HG03103 (cell line): ENCODE data around the gene GOLIM4.
"Not testable (repeated sequence)": the region's sequence is repeated elsewhere in the genome, so short reads cannot be mapped to it uniquely, and the experiment has no call there.

Experiments
- ATAC-seq: cut with Tn5 transposase; IDR thresholded peaks from one replicate; pipeline ENCODE4 v1.9.1; 2021; ENCODE audit warnings: low read depth; ENCODE audit not compliant: unreplicated experiment

GOLIM4 gene

DNA sequence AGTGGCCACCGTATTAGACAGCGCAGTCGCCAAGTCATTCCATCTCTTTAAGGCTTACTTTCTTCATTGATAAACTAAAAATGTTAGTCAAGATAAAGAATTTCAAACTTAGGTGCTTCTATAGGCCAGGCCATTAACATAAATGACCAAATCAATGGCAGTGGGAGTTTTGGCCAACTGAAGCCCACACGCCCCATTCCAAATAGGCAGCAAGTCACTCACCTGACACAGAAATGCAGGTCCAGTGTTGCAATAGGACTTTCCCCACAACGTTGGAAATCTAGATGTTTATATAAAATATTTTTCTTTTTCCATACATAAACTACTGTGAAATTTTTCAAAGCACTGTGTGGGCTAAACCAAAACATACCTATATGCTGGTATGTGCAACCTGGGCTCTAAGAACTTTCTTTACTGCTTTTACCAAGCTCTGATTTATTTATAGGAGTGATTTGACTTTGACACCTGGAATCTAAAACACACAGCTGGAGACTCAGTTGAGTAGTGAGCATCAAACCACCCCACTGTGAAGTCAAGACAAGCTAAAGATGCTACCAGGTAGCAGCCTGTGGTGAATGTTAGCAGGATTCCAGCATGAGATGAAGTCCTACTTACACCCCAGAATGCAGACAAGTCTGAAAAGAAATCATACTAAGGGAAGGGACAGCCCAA is 15.1 kb downstream of the GOLIM4 start:
- ATAC-seq, result no peak

DNA sequence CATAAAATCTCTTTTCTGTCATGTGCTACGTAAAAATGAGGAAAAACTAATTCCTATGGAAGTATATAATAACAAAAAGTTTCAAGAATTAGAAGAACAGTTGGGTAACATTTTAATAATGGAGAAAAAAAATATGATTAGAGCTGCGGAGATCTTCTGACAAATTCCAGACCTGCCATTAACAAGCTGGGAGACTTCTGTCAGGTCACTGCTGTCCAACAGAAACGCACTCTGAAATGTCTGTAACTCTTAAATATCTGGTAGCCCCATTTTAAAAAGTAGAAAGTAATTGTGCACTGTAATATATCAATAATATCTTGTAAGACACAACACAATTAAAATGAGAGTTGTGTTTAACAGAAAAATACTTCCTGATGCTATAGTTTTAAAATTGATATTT is 15.7 kb downstream of the GOLIM4 start:
- no peak for ATAC-seq

DNA sequence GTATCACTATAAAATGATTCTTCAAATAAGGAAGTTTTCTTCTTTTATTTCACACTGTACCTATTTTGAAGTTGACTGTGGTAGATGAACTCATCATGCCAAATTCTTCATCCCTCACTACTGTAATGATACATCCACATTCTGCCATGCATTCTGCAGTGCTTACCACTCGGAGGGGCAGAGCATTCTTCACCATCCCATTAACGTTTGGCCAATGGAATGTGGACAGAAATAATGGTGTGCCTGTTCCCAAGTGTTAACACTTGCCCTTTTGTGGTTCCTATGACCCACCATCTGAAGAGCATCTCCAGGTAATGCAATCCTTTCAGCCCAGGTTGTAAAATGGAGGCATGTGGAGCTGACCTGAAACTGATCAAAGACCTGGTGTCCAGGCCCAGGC is 18.6 kb downstream of the GOLIM4 start:
- ATAC-seq, result no peak

DNA sequence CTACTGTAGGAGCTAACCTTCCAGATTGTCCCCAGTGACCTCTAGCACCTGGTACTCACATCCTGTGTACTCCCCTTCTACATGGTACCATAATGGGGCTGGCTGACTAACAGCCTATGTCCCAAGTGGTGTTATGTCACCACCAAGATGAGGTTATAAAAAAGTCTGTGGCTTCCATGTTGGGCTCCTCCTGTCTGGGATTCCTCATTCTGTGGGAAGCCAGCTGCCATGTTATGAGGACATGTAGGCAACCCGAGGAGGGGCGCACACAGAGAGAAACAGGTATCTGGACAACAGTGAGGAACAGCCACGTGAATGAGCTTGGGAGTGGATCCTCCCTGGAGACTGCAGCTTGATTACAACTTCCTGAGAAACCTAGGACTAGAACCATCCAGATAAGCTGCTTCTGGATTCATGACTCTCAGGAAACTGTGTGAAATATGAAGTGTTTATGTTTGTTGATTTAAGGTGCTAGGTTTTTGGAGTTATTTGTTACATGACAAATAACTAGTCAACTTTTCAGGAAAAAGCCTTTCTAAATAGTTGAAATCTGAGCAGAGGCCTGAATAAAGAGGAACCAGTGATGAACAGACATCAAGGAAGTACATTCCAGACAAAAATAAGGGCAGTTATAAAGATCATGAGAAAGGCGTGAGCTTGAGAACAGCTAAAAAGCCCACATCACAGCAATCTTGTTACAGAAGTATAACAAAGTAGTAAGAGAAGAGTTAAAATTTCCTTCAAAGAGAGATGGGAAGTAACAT is 21.7 kb downstream of the GOLIM4 start:
- no peak for ATAC-seq

DNA sequence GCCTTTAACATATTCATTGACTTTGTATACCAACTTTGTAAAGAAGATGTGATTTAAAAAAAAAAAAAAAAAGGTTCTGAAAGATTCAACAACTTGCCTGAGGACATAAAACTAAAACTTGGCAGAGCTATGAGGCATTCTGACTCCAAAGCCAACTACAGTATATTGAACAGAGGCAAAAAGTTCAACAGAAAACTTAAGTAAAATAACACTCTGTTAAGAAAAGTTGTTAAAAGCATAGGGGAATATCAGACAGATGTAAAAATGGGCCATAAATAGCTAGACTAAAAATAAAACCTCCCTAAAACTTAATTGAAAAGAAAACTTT is 23.4 kb downstream of the GOLIM4 start:
- no peak for ATAC-seq

DNA sequence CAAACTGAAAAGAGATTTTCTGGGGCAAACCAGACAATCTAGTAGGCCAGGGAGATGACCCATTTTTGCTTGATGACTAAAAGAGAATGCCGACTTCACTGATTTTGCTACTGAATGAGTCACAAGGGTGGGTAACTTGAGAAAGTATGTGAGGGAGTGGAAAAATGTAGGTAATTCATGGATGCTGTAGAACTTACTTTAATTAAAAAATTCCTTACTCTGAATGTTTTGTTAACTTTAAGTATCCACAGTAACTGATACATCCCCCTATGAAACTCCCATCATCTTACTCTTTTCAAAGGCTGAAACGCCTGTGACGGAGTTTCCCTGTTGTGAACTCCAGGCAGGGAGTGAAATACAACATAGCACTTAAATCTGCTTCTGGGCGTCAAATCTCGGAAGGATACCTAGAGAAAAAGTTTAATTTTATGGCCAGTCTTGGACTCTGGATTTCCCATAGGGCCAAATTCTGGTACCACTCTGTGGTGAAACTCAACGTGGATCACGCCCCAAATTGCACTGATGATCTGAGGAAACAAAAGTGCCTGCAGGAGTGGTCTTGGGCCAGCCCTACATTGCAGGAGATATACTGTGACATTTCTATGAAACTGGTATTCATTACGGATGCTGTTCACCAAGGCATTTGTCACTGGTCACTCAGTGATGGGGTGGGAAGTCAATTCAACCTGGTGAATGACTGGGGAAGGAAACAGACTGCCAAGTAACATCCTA is 24.0 kb downstream of the GOLIM4 start:
- ATAC-seq, result no peak

- ATAC-seq, result no peak
Measured at GRCh38 chr3:168070919-168071318, 24.8 kb downstream of the GOLIM4 start.

DNA sequence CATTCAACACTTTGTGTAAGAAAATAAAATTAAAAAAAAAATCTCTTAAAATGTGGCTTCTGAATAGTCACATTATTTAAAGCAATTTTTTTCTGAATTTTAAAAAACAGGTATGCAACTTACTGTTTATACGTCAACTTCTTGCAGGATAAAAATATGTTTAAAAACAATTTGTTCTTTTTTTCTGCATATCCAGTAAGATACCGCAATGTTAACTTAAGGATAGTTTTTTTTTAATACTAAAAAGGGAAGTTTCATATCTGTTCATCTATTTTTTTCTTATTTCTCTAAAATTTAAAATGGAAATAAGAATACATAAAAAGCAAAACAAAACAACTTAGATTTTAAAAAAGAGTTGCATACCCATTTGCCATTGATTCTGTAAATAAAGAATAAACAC is 27.4 kb downstream of the GOLIM4 start:
- no peak for ATAC-seq

GRCh38 chr3:168066882-168067281 is 28.8 kb downstream of the GOLIM4 start:
- ATAC-seq, result no peak

DNA sequence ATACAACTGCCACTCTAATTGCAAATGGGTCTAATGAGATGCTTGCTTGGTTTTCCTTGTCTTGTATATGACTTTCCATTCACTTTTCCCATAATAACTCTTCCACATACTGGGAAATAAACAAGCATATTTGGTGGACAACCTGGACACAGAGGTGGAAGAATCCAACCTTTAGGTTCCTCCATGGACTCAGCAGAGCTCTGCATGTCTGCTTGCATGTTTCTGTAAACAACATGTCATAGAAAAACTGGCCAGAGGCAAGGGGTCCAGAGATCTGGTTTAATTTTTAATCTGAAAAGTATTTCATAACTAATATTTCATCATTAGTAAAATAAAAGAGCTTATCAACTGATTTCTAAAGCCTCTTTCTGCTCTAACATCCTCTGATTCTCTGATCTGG is 30.2 kb downstream of the GOLIM4 start:
- ATAC-seq, result no peak

- no peak for ATAC-seq
Measured at GRCh38 chr3:168063122-168063521, 32.6 kb downstream of the GOLIM4 start.

DNA sequence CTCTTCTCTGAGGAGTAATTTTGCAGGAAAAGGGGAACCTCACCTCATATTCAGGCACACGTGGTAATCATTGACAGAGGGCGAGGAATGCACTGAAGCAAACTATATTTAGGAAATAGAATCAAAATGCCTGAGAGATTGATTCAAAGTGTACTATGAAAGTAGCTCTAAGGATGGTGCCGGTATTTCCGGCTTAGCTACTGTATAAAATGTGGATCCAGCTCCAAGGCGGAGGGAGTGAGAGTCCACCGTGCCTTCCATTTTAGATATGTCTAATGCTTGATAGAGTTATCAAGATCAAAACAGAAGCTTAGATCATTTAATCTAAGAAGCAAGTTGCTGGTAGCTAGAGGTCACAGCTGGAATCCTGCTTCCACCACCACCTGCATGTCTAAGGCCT is 33.0 kb downstream of the GOLIM4 start:
- no peak for ATAC-seq

DNA sequence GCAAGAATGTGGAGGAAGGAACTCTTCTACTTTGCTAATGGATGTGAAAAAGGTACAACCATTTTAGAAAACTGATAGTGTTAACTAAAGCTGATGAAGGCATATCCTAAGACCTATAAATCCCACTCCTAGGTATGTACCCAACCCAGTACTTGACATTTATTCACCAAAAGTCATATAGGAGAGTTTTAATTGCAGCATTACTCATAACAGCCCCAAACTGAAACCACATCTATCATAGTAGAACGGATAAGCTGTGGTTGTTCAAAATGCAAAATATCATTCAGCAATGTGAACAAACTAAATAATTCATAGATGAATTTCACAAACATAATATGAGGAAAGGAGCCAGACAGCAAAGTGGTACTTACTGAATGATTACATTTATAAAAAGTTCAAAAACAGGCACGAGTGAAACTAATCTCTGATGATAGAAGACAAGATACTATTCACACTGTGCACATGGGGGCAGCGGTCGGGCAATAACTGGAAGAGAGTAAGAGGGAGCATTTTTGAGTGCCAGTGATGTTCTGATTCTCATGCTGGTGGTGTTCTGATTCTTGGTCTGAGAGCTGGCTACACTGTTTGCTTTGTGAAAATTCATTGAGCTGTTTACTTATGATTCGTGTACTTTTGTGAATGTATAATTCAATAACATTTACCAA is 34.3 kb downstream of the GOLIM4 start:
- peak; percentile 90 for ATAC-seq

- ATAC-seq, result no peak
Measured at GRCh38 chr3:168060317-168060716, 35.4 kb downstream of the GOLIM4 start.

GRCh38 chr3:168058481-168058880 is 37.2 kb downstream of the GOLIM4 start:
- no peak for ATAC-seq

- not testable (repeated sequence) for ATAC-seq
Measured at GRCh38 chr3:168056398-168057230, 39.1 kb downstream of the GOLIM4 start.

- ATAC-seq, result no peak
Measured at GRCh38 chr3:168054447-168054846, 41.3 kb downstream of the GOLIM4 start.

GRCh38 chr3:168053115-168053514 is 42.6 kb downstream of the GOLIM4 start:
- ATAC-seq, result no peak

DNA sequence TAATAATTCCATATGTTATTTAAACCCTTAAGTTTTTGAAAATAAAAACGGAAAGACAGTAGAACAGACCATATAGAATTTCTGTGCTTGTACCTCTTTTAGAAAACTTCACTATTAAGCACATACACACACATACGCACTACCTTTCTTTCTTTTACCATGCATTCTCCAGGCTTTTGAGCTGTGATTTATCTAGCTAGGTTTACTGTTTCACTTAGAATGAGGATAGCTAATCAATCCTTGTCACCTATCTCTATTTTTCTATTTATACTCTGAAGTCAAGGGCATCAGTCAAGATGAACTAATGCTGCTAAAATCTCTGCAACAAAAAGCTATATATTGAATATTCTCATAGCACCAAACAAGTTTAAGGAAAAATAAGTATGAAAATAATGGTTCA is 43.2 kb downstream of the GOLIM4 start:
- no peak for ATAC-seq
